ENCODE data around the gene COL19A1.
"Not testable (repeated sequence)": the region's sequence is repeated elsewhere in the genome, so short reads cannot be mapped to it uniquely, and the experiment has no call there.

The COL19A1 gene

GRCh38 chr6:69901361-69901760 lies 35.0 kb downstream of the COL19A1 start:
- DNase-seq, result no peak

- no peak for DNase-seq
These were observed 41.7 kb downstream of the COL19A1 start for GRCh38 chr6:69907981-69908498.

GRCh38 chr6:69913361-69913760 lies 47.0 kb downstream of the COL19A1 start:
- DNase-seq, result no peak

GRCh38 chr6:69914015-69914485 lies 47.7 kb downstream of the COL19A1 start:
- no peak for DNase-seq

GRCh38 chr6:69915346-69915745 lies 49.0 kb downstream of the COL19A1 start:
- no peak for DNase-seq

- peak; percentile 17 to 57 (median 33) for DNase-seq
These were observed 51.5 kb downstream of the COL19A1 start for GRCh38 chr6:69917834-69918233.

GRCh38 chr6:69918813-69919475 lies 52.6 kb downstream of the COL19A1 start:
- DNase-seq, result no peak

- DNase-seq, result not testable (repeated sequence)
These were observed 54.7 kb downstream of the COL19A1 start for GRCh38 chr6:69921066-69921465.

GRCh38 chr6:69921611-69922010 lies 55.3 kb downstream of the COL19A1 start:
- not testable (repeated sequence) for DNase-seq

- DNase-seq, result peak in 1 of 4 experiments; percentile 0
These were observed 60.4 kb downstream of the COL19A1 start for GRCh38 chr6:69926745-69927144.

GRCh38 chr6:69933239-69933638 lies 66.9 kb downstream of the COL19A1 start:
- DNase-seq, result no peak

- no peak for DNase-seq
These were observed 68.7 kb downstream of the COL19A1 start for GRCh38 chr6:69935079-69935478.

GRCh38 chr6:69936674-69937363 lies 70.5 kb downstream of the COL19A1 start:
- DNase-seq, result no peak

- no peak for DNase-seq
These were observed 71.2 kb downstream of the COL19A1 start for GRCh38 chr6:69937402-69938136.

GRCh38 chr6:69942485-69942884 lies 76.1 kb downstream of the COL19A1 start:
- no peak for DNase-seq

- no peak for DNase-seq
These were observed 78.8 kb downstream of the COL19A1 start for GRCh38 chr6:69945192-69945591.

- no peak for DNase-seq
These were observed 82.2 kb downstream of the COL19A1 start for GRCh38 chr6:69948479-69949114.

GRCh38 chr6:69953491-69953890 lies 87.1 kb downstream of the COL19A1 start:
- DNase-seq, result no peak

GRCh38 chr6:69954733-69955132 lies 88.4 kb downstream of the COL19A1 start:
- no peak for DNase-seq

GRCh38 chr6:69957985-69958559 lies 91.7 kb downstream of the COL19A1 start:
- no peak for DNase-seq

GRCh38 chr6:69958978-69959377 lies 92.6 kb downstream of the COL19A1 start:
- no peak for DNase-seq

- DNase-seq, result not testable (repeated sequence)
These were observed 99.6 kb downstream of the COL19A1 start for GRCh38 chr6:69965974-69966373.

Data from suppressor macrophage (primary cell).